H1 (cell line): Measurements from ENCODE around the gene RNF41. TPM values are rescaled to one million over a fixed set of nuclear protein-coding genes. Genes with fewer than 3 reads are reported as not detected.

Source experiments
- CTCF ChIA-PET: fragments of 300-600 bp; sonication (Branson Sonifier 250); formaldehyde crosslinking; loops from one replicate; lab custom pipeline; 2021; ENCODE audit not compliant: partially characterized antibody; lab: Charles Lee
- POLR2A ChIA-PET: fragments of 300-600 bp; sonication (Branson Sonifier 250); formaldehyde crosslinking; loops from one replicate; lab custom pipeline; 2021; ENCODE audit warnings: inconsistent platforms; ENCODE audit not compliant: partially characterized antibody; lab: Charles Lee
- DNase-seq, 2 experiments: peaks; one replicate each; pipeline versions ENCODE4 v3.0.0 to v3.0.0-alpha.2; 2010 to 2022; ENCODE audit warnings: low spot score in 2 of 2, low read depth in 1 of 2, mixed read lengths in 1 of 2
- FAIRE-seq: peaks from 2 replicates; lab custom pipeline; 2011; peaks lifted over from hg19 to GRCh38; lab: Jason Lieb, UNC
- H2AFZ ChIP-seq: 2 replicates; pipeline ENCODE4 v1.8.1; 2012; ENCODE audit warnings: low read length, inconsistent platforms
- H2AK5ac ChIP-seq: 2 replicates; pipeline ENCODE4 v1.6.1; 2013; ENCODE audit warnings: low read depth, low read length
- H2BK120ac ChIP-seq: replicated peaks from 2 replicates; pipeline ENCODE3; 2013; ENCODE audit warnings: low read depth, low read length, inconsistent platforms
- H2BK12ac ChIP-seq: 2 replicates; pipeline ENCODE4 v1.6.1; 2013; ENCODE audit warnings: low read depth, low read length
- H2BK15ac ChIP-seq: 2 replicates; pipeline ENCODE4 v1.6.1; 2013; ENCODE audit warnings: low read length
- H2BK20ac ChIP-seq: 2 replicates; pipeline ENCODE4 v1.6.1; 2013; ENCODE audit warnings: low read length
- H2BK5ac ChIP-seq: 2 replicates; pipeline ENCODE4 v1.6.1; 2013; ENCODE audit warnings: low read depth, low read length
- H3K14ac ChIP-seq: 2 replicates; pipeline ENCODE4 v1.6.1; 2013; ENCODE audit warnings: inconsistent platforms; ENCODE audit not compliant: insufficient read length
- H3K18ac ChIP-seq: 2 replicates; pipeline ENCODE4 v1.6.1; 2013; ENCODE audit warnings: low read length; ENCODE audit errors: extremely low read depth
- H3K23ac ChIP-seq: 2 replicates; pipeline ENCODE4 v1.6.1; 2013; ENCODE audit warnings: inconsistent platforms; ENCODE audit not compliant: insufficient read length
- H3K23me2 ChIP-seq: 2 replicates; pipeline ENCODE4 v1.6.1; 2013; ENCODE audit warnings: low read depth, low read length
- H3K27ac ChIP-seq: 2 replicates; pipeline ENCODE4 v1.6.1; 2011; ENCODE audit warnings: low read depth, low read length, inconsistent platforms
- H3K27me3 ChIP-seq, 4 experiments: replicated peaks in 1 of 4; 1 replicate in 1 of 4; 2 replicates in 3 of 4; pipeline versions ENCODE4 v1.6.1 to v1.8.1; 2011 to 2013; ENCODE audit warnings: low read length in 3 of 4, mild to moderate bottlenecking in 3 of 4, inconsistent platforms in 2 of 4, mixed read lengths in 2 of 4, moderate library complexity in 1 of 4; ENCODE audit not compliant: control insufficient read depth in 3 of 4, insufficient read depth in 3 of 4; ENCODE audit errors: extremely low read depth in 1 of 4
- H3K36me3 ChIP-seq, 4 experiments: 2 replicates each; pipeline versions ENCODE4 v1.6.1 to v1.8.1; 2011 to 2013; ENCODE audit warnings: mild to moderate bottlenecking in 4 of 4, low read length in 3 of 4, moderate library complexity in 2 of 4, control low read depth in 1 of 4, inconsistent platforms in 1 of 4; ENCODE audit not compliant: insufficient read depth in 4 of 4, control insufficient read depth in 2 of 4
- H3K4ac ChIP-seq: replicated peaks from 2 replicates; pipeline ENCODE3; 2013; ENCODE audit warnings: low read length, low read depth, mixed read lengths, inconsistent platforms; ENCODE audit not compliant: insufficient read length
- H3K4me1 ChIP-seq, 4 experiments: replicated peaks in 1 of 4; 1 replicate in 1 of 4; 2 replicates in 3 of 4; pipeline versions ENCODE4 v1.6.1 to v1.8.1; 2011 to 2013; ENCODE audit warnings: low read length in 3 of 4, inconsistent platforms in 2 of 4, mixed read lengths in 1 of 4; ENCODE audit not compliant: insufficient read depth in 4 of 4, control insufficient read depth in 3 of 4
- H3K4me2 ChIP-seq, 2 experiments: 2 replicates each; pipeline versions ENCODE4 v1.6.1 to v1.8.1; 2011 to 2013; ENCODE audit warnings: low read depth in 2 of 2, low read length in 2 of 2, control low read depth in 1 of 2, inconsistent platforms in 1 of 2, mild to moderate bottlenecking in 1 of 2; ENCODE audit not compliant: insufficient read depth in 1 of 2
- H3K4me3 ChIP-seq, 4 experiments: fragments of 200-600, 300-600 bp in 1 of 4; sonication (generic), shearing (Covaris generic), sonication (Bioruptor Twin) in 1 of 4; 2 replicates each; pipeline versions ENCODE4 v1.5.1 to v1.8.1; 2011 to 2016; ENCODE audit warnings: low read length in 4 of 4, low read depth in 3 of 4, control low read depth in 2 of 4, inconsistent platforms in 2 of 4, mild to moderate bottlenecking in 2 of 4, mixed read lengths in 1 of 4, moderate library complexity in 1 of 4; ENCODE audit not compliant: insufficient read depth in 2 of 4; ENCODE audit errors: extremely low read depth in 1 of 4
- H3K56ac ChIP-seq: replicated peaks from 2 replicates; pipeline ENCODE3; 2013; ENCODE audit warnings: low read depth, mild to moderate bottlenecking, mixed read lengths, low read length, inconsistent platforms; ENCODE audit not compliant: insufficient read length
- H3K79me1 ChIP-seq: 2 replicates; pipeline ENCODE4 v1.6.1; 2013; ENCODE audit warnings: low read depth, low read length, control low read depth
- H3K79me2 ChIP-seq, 2 experiments: 2 replicates each; pipeline versions ENCODE4 v1.6.1 to v1.8.1; 2012 to 2013; ENCODE audit warnings: low read length in 2 of 2, mild to moderate bottlenecking in 2 of 2, inconsistent platforms in 1 of 2; ENCODE audit not compliant: insufficient read depth in 2 of 2, control insufficient read depth in 1 of 2
- H3K9ac ChIP-seq, 4 experiments: replicated peaks in 1 of 4; 1 replicate in 1 of 4; 2 replicates in 3 of 4; pipeline versions ENCODE4 v1.6.1 to v1.8.1; 2011 to 2013; ENCODE audit warnings: low read depth in 3 of 4, low read length in 3 of 4, control low read depth in 2 of 4, mild to moderate bottlenecking in 2 of 4, moderate library complexity in 2 of 4, inconsistent platforms in 1 of 4; ENCODE audit errors: extremely low read depth in 1 of 4
- H3K9me3 ChIP-seq, 2 experiments: 2 replicates each; pipeline versions ENCODE4 v1.6.1 to v1.8.1; 2012 to 2013; ENCODE audit warnings: mild to moderate bottlenecking in 2 of 2, moderate library complexity in 2 of 2, control low read depth in 1 of 2, inconsistent platforms in 1 of 2, low read depth in 1 of 2, low read length in 1 of 2, mixed read lengths in 1 of 2; ENCODE audit not compliant: insufficient read depth in 2 of 2
- H4K20me1 ChIP-seq, 2 experiments: replicated peaks in 1 of 2; 2 replicates each; pipeline versions ENCODE3 to v1.8.1; 2011 to 2013; ENCODE audit warnings: inconsistent platforms in 2 of 2, low read length in 2 of 2, mild to moderate bottlenecking in 1 of 2; ENCODE audit not compliant: insufficient read depth in 2 of 2, control insufficient read depth in 1 of 2
- H4K5ac ChIP-seq: 2 replicates; pipeline ENCODE4 v1.6.1; 2013; ENCODE audit warnings: low read length, low read depth, mixed read lengths, inconsistent platforms; ENCODE audit not compliant: insufficient read length
- H4K8ac ChIP-seq: 2 replicates; pipeline ENCODE4 v1.8.0; 2013; ENCODE audit warnings: mild to moderate bottlenecking, moderate library complexity, low read length, inconsistent platforms; ENCODE audit not compliant: insufficient read depth; ENCODE audit errors: extremely low read depth
- H4K91ac ChIP-seq: replicated peaks from 2 replicates; pipeline ENCODE3; 2013; ENCODE audit warnings: low read length, mixed read lengths, inconsistent platforms; ENCODE audit not compliant: insufficient read length
- ASH2L ChIP-seq: fragments of 200-600, 300-600 bp; sonication (generic); IDR thresholded peaks from one replicate; pipeline ENCODE4 v1.7.1; 2017; ENCODE audit warnings: low read length
- JUN ChIP-seq: IDR thresholded peaks from 2 replicates; pipeline ENCODE4 v1.6.1; 2011; ENCODE audit warnings: low read depth, mild to moderate bottlenecking, improper control_type of control experiment, low read length
- MAX ChIP-seq: IDR thresholded peaks from 2 replicates; pipeline ENCODE4 v1.6.1; 2012; ENCODE audit warnings: inconsistent platforms
- POLR2AphosphoS5 ChIP-seq: IDR thresholded peaks from 2 replicates; pipeline ENCODE4 v1.6.1; 2011; ENCODE audit warnings: low read depth, low read length
- SAP30 ChIP-seq: fragments of 300-600 bp; sonication (generic); IDR thresholded peaks from 2 replicates; pipeline ENCODE4 v1.7.1; 2012; ENCODE audit warnings: low read length, moderate library complexity, mild to moderate bottlenecking, inconsistent platforms; ENCODE audit not compliant: insufficient read depth, insufficient replicate concordance
- SIX5 ChIP-seq: IDR thresholded peaks from 2 replicates; pipeline ENCODE4 v1.6.1; 2011; ENCODE audit warnings: mild to moderate bottlenecking, low read depth, low read length
- TAF7 ChIP-seq: optimal IDR thresholded peaks from 2 replicates; pipeline ENCODE3; 2011; ENCODE audit warnings: low read depth, mild to moderate bottlenecking, inconsistent platforms, low read length, moderate library complexity, borderline replicate concordance
- WGBS, 2 experiments: shearing (Covaris generic) in 1 of 2; methylation state at CpG; one replicate each; pipeline versions ENCODE4 v1.1.6 to v1.1.7; 2013 to 2015; ENCODE audit warnings: low lambda C conversion rate in 2 of 2, mixed read lengths in 2 of 2, inconsistent platforms in 1 of 2, low coverage in 1 of 2, missing lambda C conversion rate in 1 of 2; ENCODE audit not compliant: insufficient replicate concordance in 2 of 2, insufficient coverage in 1 of 2, insufficient read length in 1 of 2; ENCODE audit errors: extremely low coverage in 1 of 2, missing lambda C conversion rate in 1 of 2; 5-methylcytosine and 5-hydroxymethylcytosine counted together
- polyA plus RNA-seq, 7 experiments: library from polyadenylated mRNA; depleted of rRNA in 3 of 7; stranded (reverse) in 5 of 7; unstranded in 2 of 7; fragments of >200 nt in 5 of 7; fragments of 200-250 nt in 2 of 7; gene quantifications; 1 replicate in 5 of 7; 2 replicates in 1 of 7; 4 replicates in 1 of 7; pipeline versions ENCODE4 v1.2.1 to v1.2.3, GENCODE V29; 2011 to 2013; ENCODE audit warnings: missing spikeins in 2 of 7, mixed read lengths in 2 of 7
- total RNA-seq: library from RNA; stranded (reverse); fragmentation: NEBNext Ultra II Directional; extraction: Animal tissue kit (Norgen Biotek cat#: 25700); gene quantifications from 2 replicates; pipeline ENCODE4 v1.2.1, GENCODE V29; 2021

The RNF41 gene
- total and polyA plus RNA-seq, 2 of the 8 experiments (the other 6 are each of a cell fraction or from before 2014, with no cell fraction given): 55.5 to 98.6 TPM

DNA sequence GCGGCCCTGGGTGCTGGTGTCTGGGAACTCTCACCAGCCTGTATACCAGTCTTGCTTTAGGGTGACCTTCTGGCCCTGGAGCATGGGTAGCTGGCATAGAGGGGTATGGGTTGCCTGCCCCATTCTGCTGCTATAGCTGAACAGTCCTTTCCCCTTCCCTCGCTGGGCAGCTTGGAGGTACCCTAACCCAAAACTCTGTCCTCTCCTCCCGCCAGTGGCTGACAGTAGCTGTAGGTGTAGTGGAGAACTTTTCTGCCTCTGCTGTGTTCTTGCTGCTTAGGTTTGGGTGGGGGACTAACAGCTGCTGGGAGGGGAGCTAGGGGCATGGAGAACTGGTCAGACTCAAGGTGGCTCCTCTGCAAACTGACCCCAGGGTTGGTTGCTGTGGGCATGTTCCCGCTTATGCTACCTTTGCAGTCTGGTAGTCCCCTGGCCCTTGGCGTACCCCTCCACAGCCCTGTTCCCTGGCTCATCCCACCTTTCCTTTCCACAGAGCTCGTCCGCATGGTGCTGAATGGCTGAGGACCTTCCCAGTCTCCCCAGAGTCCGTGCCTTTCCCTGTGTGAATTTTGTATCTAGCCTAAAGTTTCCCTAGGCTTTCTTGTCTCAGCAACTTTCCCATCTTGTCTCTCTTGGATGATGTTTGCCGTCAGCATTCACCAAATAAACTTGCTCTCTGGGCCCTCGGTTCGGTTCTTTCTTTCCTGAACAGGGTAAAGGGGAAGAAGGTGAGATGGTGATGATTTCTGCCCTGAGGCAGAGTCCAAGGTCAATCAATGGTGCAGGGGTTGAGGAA is 60.6 kb downstream of the RNF41 start:
- FAIRE-seq (no peak), DNase-seq (no peak)
- H3K27me3 ChIP-seq: no peaks in the 10 kb centered on the region
- no peak overlapping the region for H2BK15ac ChIP-seq
- H3K14ac ChIP-seq: no peak overlapping the region
- H3K4ac ChIP-seq: no peak overlapping the region
- H4K8ac ChIP-seq: no peak overlapping the region
- no peak overlapping the region for H3K27ac ChIP-seq
- H2AFZ ChIP-seq: no peak overlapping the region
- no peak overlapping the region for H4K5ac ChIP-seq
- peaks cover 3 to 33% (median 20%) of the 10 kb centered on the region in 4 experiments for H3K4me1 ChIP-seq
- WGBS, 2 experiments: 89% methylated on average over 11 of the region's 11 CpGs; no CpG with 5 or more reads in 1 of the 2 experiments
- H4K20me1 ChIP-seq: peaks cover 11 to 23% of the 10 kb centered on the region in 2 experiments
- no peak overlapping the region for H2BK120ac ChIP-seq
- H3K9me3 ChIP-seq: no peaks in the 10 kb centered on the region
- H3K4me2 ChIP-seq: peak overlapping the region; percentile 77 to 92; a peak in 2 of 4 replicates
- H3K79me1 ChIP-seq: peaks cover 3% of the 10 kb centered on the region; the same call in 1 of the 2 replicates
- H3K4me3 ChIP-seq: peak overlapping the region in 2 of 4 experiments; percentile 14 to 91; a peak in 3 of 8 replicates
- CTCF ChIA-PET: interaction anchor here (0.9 to 6.8 kb wide), 11 partner anchors 25 to 76 kb away, joined by 3 to 47 read pairs (median 5); partner anchors contain the start of genes ESYT1, RNF41, SMARCC2 and ZC3H10
- H3K23ac ChIP-seq: no peak overlapping the region
- H3K56ac ChIP-seq: no peak overlapping the region
- no peak overlapping the region for H2BK20ac ChIP-seq
- peaks cover 30 to 68% (median 52%) of the 10 kb centered on the region in 4 experiments for H3K36me3 ChIP-seq
- H4K91ac ChIP-seq: no peak overlapping the region
- no peak overlapping the region for H3K18ac ChIP-seq
- POLR2A ChIA-PET: interaction anchor here (0.9 to 15.6 kb wide), 15 partner anchors 19 to 198 kb away, joined by 3 to 656 read pairs (median 6); partner anchors contain the start of genes CNPY2, PA2G4, RNF41 and SMARCC2
- peaks cover 19% of the 10 kb centered on the region for H3K23me2 ChIP-seq
- H2AK5ac ChIP-seq: no peak overlapping the region
- H2BK12ac ChIP-seq: no peak overlapping the region
- peaks cover 3 to 25% of the 10 kb centered on the region in 2 experiments for H3K79me2 ChIP-seq
- no peak overlapping the region for H2BK5ac ChIP-seq
- H3K9ac ChIP-seq: no peak overlapping the region; a peak in 1 of 7 replicates
- TF ChIP-seq JUN (no peak), TAF7 (peak; percentile 3), SIX5 (no peak), SAP30 (no peak), POLR2AphosphoS5 (peak; percentile 93), ASH2L (no peak), MAX (no peak)
